NCI-H1694 treated with DMSO at 0.1 percent for 48 hours (cell line): ENCODE measurements around the gene MRPL20.
A peak's percentile ranks its signal among the peaks of the same experiment; 100 is the strongest.

Source experiments
- DNase-seq: peaks from one replicate; lab custom pipeline; 2025; lab: John Stamatoyannopoulos, UW

Gene MRPL20

GRCh38 chr1:1360506-1361169 is 46.5 kb downstream of the MRPL20 start:
- no peak for DNase-seq

GRCh38 chr1:1359664-1360468 is 47.2 kb downstream of the MRPL20 start:
- DNase-seq: no peak

DNA sequence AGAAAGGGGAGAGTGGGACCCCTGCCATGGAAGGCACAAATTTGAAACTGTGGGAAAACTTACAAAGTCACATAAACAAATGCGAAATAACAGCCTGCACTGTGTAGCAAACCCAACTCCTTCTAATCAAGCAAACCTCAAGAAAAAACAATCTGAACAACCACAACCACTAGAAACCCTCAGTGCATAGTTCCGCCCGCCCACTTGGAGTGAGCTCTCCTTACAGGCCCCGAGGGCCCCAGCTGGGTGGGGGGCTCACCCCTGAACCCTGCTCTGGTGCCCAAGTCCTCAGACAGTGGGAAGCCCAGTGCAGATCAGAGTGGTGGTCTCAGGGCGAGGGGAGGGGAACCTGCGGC is 47.8 kb downstream of the MRPL20 start:
- DNase-seq: no peak

DNA sequence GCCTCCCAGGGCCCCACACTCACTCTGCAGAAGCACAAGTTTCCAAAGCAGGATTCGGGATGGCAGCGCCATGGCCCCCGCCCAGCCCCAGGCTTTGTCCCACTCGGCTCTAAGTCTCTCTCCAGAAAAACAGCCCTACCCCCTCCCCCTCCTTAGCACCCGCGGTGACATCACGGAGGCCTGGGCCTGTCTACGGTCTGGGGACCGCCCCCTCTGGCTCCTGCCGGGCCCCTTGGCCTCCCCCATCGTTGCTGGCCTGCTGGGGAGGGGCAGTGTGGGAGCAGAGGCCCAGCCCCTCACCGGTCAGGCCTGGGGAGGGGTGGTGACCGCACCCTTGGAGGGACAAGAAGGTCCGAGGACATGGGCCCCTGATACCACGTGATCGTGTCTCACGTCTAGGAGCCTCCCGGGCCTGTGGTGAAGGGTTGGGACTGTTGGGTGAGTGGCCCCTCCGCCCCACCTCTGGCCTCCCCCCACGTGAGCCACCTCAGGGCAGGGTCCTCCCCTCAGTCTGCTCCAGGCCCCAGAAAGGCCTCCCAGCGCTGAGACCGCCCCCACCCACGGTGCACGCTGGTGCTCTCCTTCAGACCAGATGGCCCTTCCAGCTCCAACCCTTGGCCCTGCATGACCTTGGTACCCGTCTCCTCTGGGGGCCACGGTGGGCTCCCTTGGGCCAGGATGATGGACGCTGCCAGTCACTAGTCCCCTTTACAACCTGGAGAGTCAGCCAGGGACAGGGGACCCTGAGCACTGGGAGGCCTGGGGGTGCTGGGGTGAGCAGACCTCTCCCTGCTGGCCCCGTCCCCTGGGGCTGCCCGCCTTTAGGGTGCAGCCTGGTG is 48.4 kb downstream of the MRPL20 start, which contains the start of gene MXRA8:
MXRA8 (minus strand) TSS at position 123 of the 839 bp plus-strand sequence; CDS start at position 72, 51 bp downstream.
- no peak for DNase-seq

GRCh38 chr1:1357871-1358432 is 49.1 kb downstream of the MRPL20 start:
- DNase-seq: no peak

GRCh38 chr1:1356796-1357401 is 50.2 kb downstream of the MRPL20 start:
- DNase-seq: no peak

- DNase-seq: no peak
Observed at GRCh38 chr1:1356166-1356795, 50.8 kb downstream of the MRPL20 start.

- no peak for DNase-seq
Observed at GRCh38 chr1:1355416-1355815, 51.7 kb downstream of the MRPL20 start.

GRCh38 chr1:1354271-1355247 is 52.5 kb downstream of the MRPL20 start:
- no peak for DNase-seq

DNA sequence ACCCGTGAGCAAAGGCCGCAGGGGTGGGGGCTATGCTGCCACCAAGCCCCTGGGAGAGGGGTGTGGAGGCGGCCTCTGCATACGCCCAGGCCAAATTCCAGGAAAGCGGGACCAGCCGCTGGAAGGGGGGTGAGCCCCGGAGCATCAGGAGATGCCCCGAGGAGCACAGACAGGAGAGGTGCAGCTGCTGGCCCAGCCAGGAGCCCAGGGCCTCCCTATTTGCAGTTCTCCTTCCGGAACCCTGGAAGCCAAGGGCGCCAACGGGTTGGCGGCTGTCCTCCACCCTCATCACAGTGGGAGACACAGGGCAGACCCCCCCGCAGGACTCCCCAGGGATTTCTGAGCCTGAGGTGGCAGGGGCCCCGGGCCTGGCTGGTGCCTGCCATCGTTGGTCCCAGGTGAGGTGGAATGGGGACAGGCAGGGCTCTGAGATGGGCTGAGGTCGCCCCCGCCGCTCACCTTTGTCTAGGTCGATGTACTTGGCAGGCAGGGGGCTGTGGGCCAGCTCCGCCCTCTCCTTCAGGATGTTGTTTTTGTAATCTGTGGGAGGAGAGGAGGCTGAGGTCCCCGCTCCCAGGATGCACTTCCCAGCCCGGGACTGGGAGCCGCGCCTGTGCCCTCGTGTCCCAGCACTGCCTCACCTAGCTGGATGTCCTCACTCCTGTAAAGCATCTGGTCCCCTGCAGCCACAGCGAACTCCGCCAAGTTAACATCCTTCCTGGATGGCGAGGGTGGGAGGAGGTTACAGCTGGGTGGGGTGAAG is 53.5 kb downstream of the MRPL20 start:
- no peak for DNase-seq

DNA sequence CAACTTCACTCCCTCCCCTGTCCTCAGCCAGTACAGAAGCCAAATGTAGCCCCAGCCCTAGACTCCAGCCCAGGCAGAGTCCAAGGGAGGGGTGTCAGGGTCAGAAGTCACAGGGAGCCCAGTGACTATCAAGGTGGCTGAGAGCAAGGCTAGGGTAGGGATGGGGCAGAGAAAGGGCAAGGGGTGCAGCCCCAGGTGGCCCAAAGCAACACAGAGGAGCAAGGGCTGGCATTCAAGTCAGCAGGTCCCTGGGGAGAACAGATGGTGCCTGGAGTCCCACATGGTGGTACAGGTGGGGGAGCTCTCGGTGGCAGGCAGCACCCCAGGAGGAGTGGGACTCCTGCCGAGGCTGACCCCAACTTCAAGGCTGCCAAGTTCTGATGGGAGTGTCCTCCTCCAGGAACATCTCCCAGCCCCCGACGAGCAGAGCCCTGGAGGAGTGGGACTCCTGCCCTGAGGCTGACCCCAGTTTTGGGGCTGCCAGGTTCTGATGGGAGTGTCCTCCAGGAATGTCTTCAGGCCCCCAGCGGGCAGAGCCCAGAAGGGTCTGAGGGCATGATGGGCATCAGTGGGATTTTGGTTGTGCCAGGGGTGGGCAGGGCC is 54.2 kb downstream of the MRPL20 start:
- DNase-seq: peak; percentile 17
